Activated CD8-positive, alpha-beta T cell treated with anti-CD3 and anti-CD28 coated beads for 36 hours (primary cell): ENCODE data around the gene FGF14. TPM values are rescaled to one million over a fixed set of nuclear protein-coding genes. Genes with fewer than 3 reads are reported as not detected.
A peak's percentile ranks its signal among the peaks of the same experiment; 100 is the strongest.

Source experiments
- ATAC-seq: fragments of 200-7000 bp; cut with Tn5 transposase; one replicate; pipeline ENCODE4 v1.10.0; 2021; ENCODE audit warnings: mild to moderate bottlenecking, moderate library complexity
- CTCF ChIA-PET: fragments of 350-600 bp; sonication (Branson Sonifier 250); formaldehyde crosslinking; loops from one replicate; lab custom pipeline; 2021; ENCODE audit warnings: antibody characterized with exemption; lab: Charles Lee
- POLR2A ChIA-PET: fragments of 350-600 bp; sonication (Branson Sonifier 250); formaldehyde crosslinking; loops from one replicate; lab custom pipeline; 2021; ENCODE audit warnings: antibody characterized with exemption; lab: Charles Lee
- DNase-seq: peaks from one replicate; pipeline ENCODE4 v3.0.0-alpha.2; 2020
- H3K27ac Mint-ChIP-seq: one replicate; pipeline ENCODE4 v1.8.0; 2021; ENCODE audit warnings: mild to moderate bottlenecking, mixed read lengths
- H3K27me3 Mint-ChIP-seq: one replicate; pipeline ENCODE4 v1.8.0; 2021; ENCODE audit warnings: mixed read lengths
- H3K36me3 Mint-ChIP-seq: one replicate; pipeline ENCODE4 v1.8.0; 2021; ENCODE audit warnings: low read depth, mixed read lengths
- H3K4me1 Mint-ChIP-seq: one replicate; pipeline ENCODE4 v1.8.0; 2021; ENCODE audit warnings: low read depth, mixed read lengths
- H3K4me3 Mint-ChIP-seq: one replicate; pipeline ENCODE4 v1.8.0; 2021; ENCODE audit warnings: mild to moderate bottlenecking, moderate library complexity, mixed read lengths
- H3K9me3 Mint-ChIP-seq: one replicate; pipeline ENCODE4 v1.8.0; 2021; ENCODE audit warnings: mixed read lengths
- CTCF ChIP-seq: fragments of 200-600 bp; IDR thresholded peaks from one replicate; pipeline ENCODE4 v1.8.0; 2022; ENCODE audit warnings: antibody characterized with exemption, mild to moderate bottlenecking
- intact Hi-C: fragments of 100-400 bp; cut with micrococcal nuclease; formaldehyde crosslinking; loops from one replicate; pipeline ENCODE4 v1.10.0; 2022
- total RNA-seq, 2 experiments: library from RNA; stranded (reverse); gene quantifications; one replicate each; pipeline ENCODE4 v1.2.3, GENCODE V29; 2021

Gene FGF14
- not detected for total RNA-seq

DNA sequence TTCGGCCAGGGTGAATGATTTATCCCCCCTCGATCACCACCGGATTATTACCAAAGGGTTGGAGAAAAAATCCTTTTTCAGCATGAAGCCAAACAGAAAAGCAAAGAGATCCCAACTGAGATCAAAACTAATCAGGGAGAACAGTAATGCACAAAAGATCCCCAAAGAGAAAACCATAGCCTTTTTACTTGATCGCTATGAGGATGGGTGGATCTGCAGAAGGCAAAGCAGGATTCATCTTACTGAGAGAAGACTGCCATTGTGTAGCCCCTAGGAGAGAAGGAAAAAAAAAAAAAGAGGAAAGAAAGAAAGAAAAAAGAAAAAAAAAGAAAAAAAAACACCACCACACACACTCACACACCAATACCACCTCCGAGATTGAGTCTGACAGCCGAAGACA lies at the start of gene FGF14:
TSS of gene FGF14 (minus strand) at position 283 of the 400 bp plus-strand sequence.
- Mint-ChIP-seq H3K4me1 (peaks cover 28% of the 10 kb centered on the region), H3K36me3 (no peaks in the 10 kb centered on the region), H3K27me3 (peaks cover 45% of the 10 kb centered on the region), H3K4me3 (peak within 1 kb of the TSS; percentile 52), H3K27ac (no peak within 1 kb of the TSS), H3K9me3 (no peaks in the 10 kb centered on the region)
- no peak for TF ChIP-seq CTCF
- POLR2A ChIA-PET: no interaction called here
- no peak for ATAC-seq
- CTCF ChIA-PET: no interaction called here
- intact Hi-C loops: no loop called here
- DNase-seq: no peak

- CTCF ChIA-PET: no interaction called here
- TF ChIP-seq CTCF: no peak
- no peak for ATAC-seq
- peaks cover 13% of the 10 kb centered on the region for H3K27me3 Mint-ChIP-seq
- H3K4me1 Mint-ChIP-seq: no peaks in the 10 kb centered on the region
- no peak overlapping the region for H3K4me3 Mint-ChIP-seq
- no peaks in the 10 kb centered on the region for H3K9me3 Mint-ChIP-seq
- intact Hi-C loops: no loop called here
- no peaks in the 10 kb centered on the region for H3K36me3 Mint-ChIP-seq
- POLR2A ChIA-PET: no interaction called here
- DNase-seq: no peak
- H3K27ac Mint-ChIP-seq: no peak overlapping the region
These were observed 41.4 kb upstream of the FGF14 start for GRCh38 chr13:102443249-102443648.

DNA sequence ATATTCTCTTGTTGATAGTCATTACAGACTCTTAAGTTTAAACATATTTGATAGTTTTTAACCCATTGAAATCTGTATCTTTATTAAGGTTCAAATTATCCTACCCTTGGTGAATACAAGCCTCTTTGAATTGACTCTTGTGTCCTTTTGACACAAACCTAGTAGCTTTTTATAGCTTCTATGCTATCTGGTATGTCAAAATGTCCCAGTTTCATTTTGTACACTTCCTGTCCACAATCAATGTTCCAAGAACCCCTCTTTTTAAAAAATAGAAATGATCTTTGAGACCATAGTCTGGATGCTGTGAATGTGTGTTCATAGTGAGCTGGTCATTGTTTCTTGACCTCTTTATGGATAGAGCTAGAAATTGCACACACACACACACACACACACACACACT lies 39.2 kb upstream of the FGF14 start:
- DNase-seq (no peak), ATAC-seq (no peak)
- Mint-ChIP-seq H3K4me1 (no peaks in the 10 kb centered on the region), H3K9me3 (no peaks in the 10 kb centered on the region), H3K36me3 (no peaks in the 10 kb centered on the region), H3K27ac (no peak overlapping the region), H3K27me3 (peaks cover 11% of the 10 kb centered on the region), H3K4me3 (no peak overlapping the region)
- CTCF ChIA-PET: interaction anchor here (1.4 kb wide), 1 partner anchor 8 kb away, joined by 3 read pairs; no protein-coding TSS in a partner anchor
- TF ChIP-seq CTCF: no peak
- POLR2A ChIA-PET: interaction anchor here (0.6 kb wide), 1 partner anchor 1299 kb away, joined by 5 read pairs; no protein-coding TSS in a partner anchor
- intact Hi-C loops: no loop called here

DNA sequence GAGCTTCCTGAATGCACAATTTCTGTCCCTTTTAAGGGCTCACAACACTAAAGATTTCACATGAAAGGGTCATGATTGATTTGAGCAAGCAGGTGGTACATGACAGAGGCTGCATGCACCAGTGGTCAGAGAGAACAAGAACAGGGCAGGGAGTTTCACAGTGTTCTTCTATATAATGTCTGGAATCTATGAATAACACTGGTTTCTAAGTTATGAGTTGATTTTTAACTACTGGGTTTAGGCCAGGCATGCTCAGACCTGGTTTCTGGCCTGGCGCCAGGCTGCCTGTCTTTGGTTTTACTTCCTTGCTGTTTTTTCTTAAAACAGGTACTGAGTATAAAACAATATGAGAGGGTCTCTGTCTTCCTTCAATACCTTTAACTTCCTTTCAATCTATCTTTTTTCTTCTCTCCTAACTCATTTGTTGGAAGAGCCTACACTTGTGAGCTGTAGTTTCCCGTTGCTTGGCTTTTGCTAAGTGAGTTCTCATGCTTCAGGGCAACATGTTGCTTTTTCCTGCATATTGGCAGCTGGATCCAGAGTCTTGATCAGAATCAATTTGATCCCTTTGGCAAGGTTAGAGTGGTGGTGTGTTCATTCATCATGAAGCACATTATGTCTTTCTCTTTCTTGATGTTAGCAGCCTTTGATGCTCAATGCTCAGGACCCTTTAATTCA lies 38.5 kb upstream of the FGF14 start:
- H3K9me3 Mint-ChIP-seq: no peaks in the 10 kb centered on the region
- CTCF ChIA-PET: interaction anchor here (1.4 kb wide), 1 partner anchor 8 kb away, joined by 3 read pairs; no protein-coding TSS in a partner anchor
- intact Hi-C loops: no loop called here
- no peak overlapping the region for H3K4me3 Mint-ChIP-seq
- DNase-seq (no peak), ATAC-seq (no peak)
- H3K27ac Mint-ChIP-seq: no peak overlapping the region
- H3K4me1 Mint-ChIP-seq: no peaks in the 10 kb centered on the region
- no peak for TF ChIP-seq CTCF
- POLR2A ChIA-PET: no interaction called here
- H3K27me3 Mint-ChIP-seq: peaks cover 11% of the 10 kb centered on the region
- no peaks in the 10 kb centered on the region for H3K36me3 Mint-ChIP-seq

- no peak for TF ChIP-seq CTCF
- H3K36me3 Mint-ChIP-seq: no peaks in the 10 kb centered on the region
- ChIA-PET CTCF (no interaction called here), POLR2A (no interaction called here)
- intact Hi-C loops: no loop called here
- H3K4me3 Mint-ChIP-seq: no peak overlapping the region
- no peak for DNase-seq
- no peak overlapping the region for H3K27ac Mint-ChIP-seq
- ATAC-seq: no peak
- no peaks in the 10 kb centered on the region for H3K4me1 Mint-ChIP-seq
- H3K9me3 Mint-ChIP-seq: peaks cover 16% of the 10 kb centered on the region
- H3K27me3 Mint-ChIP-seq: no peaks in the 10 kb centered on the region
These were observed 20.8 kb upstream of the FGF14 start for GRCh38 chr13:102422690-102423089.
